Esophagus squamous epithelium (tissue), 4 donors: ENCODE measurements around the gene TFDP2.

ENCODE experiments used
- POLR2A ChIP-seq, 4 donors: fragments of 450-650 bp; IDR thresholded peaks; one replicate each; pipeline ENCODE4 v1.6.1; 2017; ENCODE audit warnings: antibody characterized with exemption in 4 of 4, mild to moderate bottlenecking in 4 of 4, moderate library complexity in 3 of 4
- TF ChIP-seq, protein P1 (sequence below), 6 experiments: fragments of 450-650 bp in 4 of 6; fragments of 200-600 bp in 2 of 6; sonication (generic) in 2 of 6; IDR thresholded peaks; one replicate each; pipeline ENCODE4 v1.5.1; 2016 to 2019; ENCODE audit warnings: antibody characterized with exemption in 6 of 6, mild to moderate bottlenecking in 4 of 6, moderate library complexity in 4 of 6

DNA sequence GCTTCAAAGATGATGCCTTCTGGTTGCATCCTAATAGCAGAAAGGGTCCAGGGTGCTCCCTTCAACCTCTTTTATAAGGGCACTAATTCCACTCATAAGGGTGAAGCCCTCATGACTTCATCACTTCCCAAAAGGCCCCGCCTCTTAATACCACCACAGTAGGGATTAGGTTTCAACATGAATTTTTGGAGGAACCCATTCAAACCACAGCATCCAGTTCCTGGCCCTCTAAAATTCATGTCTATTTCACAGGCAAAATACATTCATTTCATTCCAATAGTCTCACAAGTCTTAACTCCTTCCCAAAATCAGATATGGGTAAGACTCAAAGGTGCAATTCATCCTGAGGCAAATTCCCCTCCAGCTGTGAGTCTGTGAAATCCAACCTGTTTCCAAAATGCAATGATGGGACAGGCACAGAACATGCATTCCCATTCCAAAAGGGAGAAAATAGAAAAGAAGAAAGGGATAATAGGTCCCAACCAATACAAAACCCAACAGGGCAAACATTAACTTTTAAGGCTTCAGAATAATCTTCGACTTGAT, 148.9 kb downstream of the TFDP2 start:
- TF ChIP-seq, protein P1, sequence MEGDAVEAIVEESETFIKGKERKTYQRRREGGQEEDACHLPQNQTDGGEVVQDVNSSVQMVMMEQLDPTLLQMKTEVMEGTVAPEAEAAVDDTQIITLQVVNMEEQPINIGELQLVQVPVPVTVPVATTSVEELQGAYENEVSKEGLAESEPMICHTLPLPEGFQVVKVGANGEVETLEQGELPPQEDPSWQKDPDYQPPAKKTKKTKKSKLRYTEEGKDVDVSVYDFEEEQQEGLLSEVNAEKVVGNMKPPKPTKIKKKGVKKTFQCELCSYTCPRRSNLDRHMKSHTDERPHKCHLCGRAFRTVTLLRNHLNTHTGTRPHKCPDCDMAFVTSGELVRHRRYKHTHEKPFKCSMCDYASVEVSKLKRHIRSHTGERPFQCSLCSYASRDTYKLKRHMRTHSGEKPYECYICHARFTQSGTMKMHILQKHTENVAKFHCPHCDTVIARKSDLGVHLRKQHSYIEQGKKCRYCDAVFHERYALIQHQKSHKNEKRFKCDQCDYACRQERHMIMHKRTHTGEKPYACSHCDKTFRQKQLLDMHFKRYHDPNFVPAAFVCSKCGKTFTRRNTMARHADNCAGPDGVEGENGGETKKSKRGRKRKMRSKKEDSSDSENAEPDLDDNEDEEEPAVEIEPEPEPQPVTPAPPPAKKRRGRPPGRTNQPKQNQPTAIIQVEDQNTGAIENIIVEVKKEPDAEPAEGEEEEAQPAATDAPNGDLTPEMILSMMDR (IDR thresholded peaks at IDR 0.05): no peak
- no peak for TF ChIP-seq POLR2A (IDR thresholded peaks at IDR 0.05)
